Liver (tissue), 3 donors: ENCODE data around the gene ADH4.

Experiments
- CTCF ChIP-seq: fragments of 150-350 bp; IDR thresholded peaks from 2 replicates; pipeline ENCODE4 v1.5.1; 2017; ENCODE audit warnings: improper control_type of control experiment, low read depth, low read length; ENCODE audit not compliant: missing input control
- GABPA ChIP-seq, 2 donors: IDR thresholded peaks in 1 of 2; conservative IDR thresholded peaks in 1 of 2; 2 replicates each; pipeline ENCODE4 v1.6.1; 2016; ENCODE audit warnings: antibody characterized with exemption in 2 of 2, mild to moderate bottlenecking in 1 of 2, moderate library complexity in 1 of 2
- RAD21 ChIP-seq, 2 donors: IDR thresholded peaks; 2 replicates each; pipeline ENCODE4 v1.6.1; 2016; ENCODE audit warnings: antibody characterized with exemption in 2 of 2, mild to moderate bottlenecking in 2 of 2
- REST ChIP-seq: IDR thresholded peaks from 2 replicates; pipeline ENCODE4 v1.6.1; 2016; ENCODE audit warnings: antibody characterized with exemption, mild to moderate bottlenecking
- RXRA ChIP-seq, 2 donors: IDR thresholded peaks; 2 replicates each; pipeline ENCODE4 v1.6.1; 2017 to 2018; ENCODE audit warnings: antibody characterized with exemption in 2 of 2, mild to moderate bottlenecking in 1 of 2
- SP1 ChIP-seq: IDR thresholded peaks from 2 replicates; pipeline ENCODE4 v1.6.1; 2018; ENCODE audit warnings: antibody characterized with exemption, mild to moderate bottlenecking
- TAF1 ChIP-seq: conservative IDR thresholded peaks from 2 replicates; pipeline ENCODE4 v1.6.1; 2016; ENCODE audit warnings: antibody characterized with exemption, mild to moderate bottlenecking
- YY1 ChIP-seq: IDR thresholded peaks from 2 replicates; pipeline ENCODE4 v1.6.1; 2016; ENCODE audit warnings: antibody characterized with exemption, mild to moderate bottlenecking
- donor health status: healthy.
- donor health status: healthy.

GRCh38 chr4:99103166-99103565 is 40.9 kb downstream of the ADH4 start:
- TF ChIP-seq CTCF, result no peak
- TF ChIP-seq GABPA (IDR thresholded peaks at IDR 0.05 in 1 of 2, conservative IDR thresholded peaks at IDR 0.05 in 1 of 2), result no peak
- TF ChIP-seq RAD21 (IDR thresholded peaks at IDR 0.05), result no peak
- TF ChIP-seq SP1, result no peak
- no peak for TF ChIP-seq TAF1
- no peak for TF ChIP-seq YY1
- TF ChIP-seq RXRA (IDR thresholded peaks at IDR 0.05), result no peak
- no peak for TF ChIP-seq REST
